Tibial nerve (tissue), 4 donors: ENCODE measurements around the gene DIP2B. TPM values are rescaled to one million over a fixed set of nuclear protein-coding genes. Genes with fewer than 3 reads are reported as not detected.
"Not testable (repeated sequence)": the region's sequence is repeated elsewhere in the genome, so short reads cannot be mapped to it uniquely, and the experiment has no call there.

Source experiments
- DNase-seq, 2 donors: peaks; one replicate each; pipeline ENCODE4 v3.0.0-alpha.2; 2019; ENCODE audit warnings: low spot score in 2 of 2
- H3K27ac ChIP-seq, 4 donors: fragments of 200-600 bp; sonication (generic) in 3 of 4; one replicate each; pipeline ENCODE4 v1.5.1; 2017 to 2019; ENCODE audit warnings: mild to moderate bottlenecking in 1 of 4
- H3K27me3 ChIP-seq, 2 donors: fragments of 200-600 bp; sonication (generic) in 1 of 2; one replicate each; pipeline versions ENCODE4 v1.5.1 to v1.6.0; 2017 to 2019
- H3K36me3 ChIP-seq, 3 donors: fragments of 200-600 bp; sonication (generic); one replicate each; pipeline ENCODE4 v1.5.1; 2018 to 2019
- H3K4me1 ChIP-seq, 4 donors: fragments of 200-600 bp; sonication (generic) in 3 of 4; one replicate each; pipeline ENCODE4 v1.5.1; 2017 to 2019
- H3K4me3 ChIP-seq, 4 donors: fragments of 200-600 bp; sonication (generic) in 3 of 4; one replicate each; pipeline ENCODE4 v1.5.1; 2017 to 2019; ENCODE audit warnings: mild to moderate bottlenecking in 1 of 4, moderate library complexity in 1 of 4
- H3K9me3 ChIP-seq, 4 donors: fragments of 200-600 bp; sonication (generic) in 3 of 4; one replicate each; pipeline ENCODE4 v1.5.1; 2017 to 2019
- EP300 ChIP-seq, 2 donors: sonication (generic); formaldehyde crosslinking; IDR thresholded peaks; one replicate each; pipeline ENCODE4 v1.6.1; 2017; ENCODE audit warnings: antibody characterized with exemption in 2 of 2, mild to moderate bottlenecking in 1 of 2
- POLR2A ChIP-seq, 2 donors: fragments of 450-650 bp; IDR thresholded peaks; one replicate each; pipeline ENCODE4 v1.6.1; 2017; ENCODE audit warnings: antibody characterized with exemption in 2 of 2, mild to moderate bottlenecking in 2 of 2, moderate library complexity in 2 of 2
- WGBS, 2 donors: methylation state at CpG; one replicate each; pipeline ENCODE4 v1.1.5; 2018; 5-methylcytosine and 5-hydroxymethylcytosine counted together
- total RNA-seq, 4 donors: library from RNA; depleted of rRNA; stranded (reverse); fragments of >200 nt; gene quantifications; one replicate each; pipeline ENCODE4 v1.1.0, GENCODE V29; 2016
- TF ChIP-seq, protein P1 (sequence below), 5 experiments: fragments of 200-600 bp in 3 of 5; fragments of 450-650 bp in 2 of 5; sonication (generic) in 3 of 5; IDR thresholded peaks; one replicate each; pipeline ENCODE4 v1.5.1; 2016 to 2019; ENCODE audit warnings: antibody characterized with exemption in 5 of 5, mild to moderate bottlenecking in 3 of 5, moderate library complexity in 2 of 5

Gene DIP2B
- total RNA-seq, 4 donors from 2014 or later, result 38.6 to 59.0 (median 44.8) TPM

DNA sequence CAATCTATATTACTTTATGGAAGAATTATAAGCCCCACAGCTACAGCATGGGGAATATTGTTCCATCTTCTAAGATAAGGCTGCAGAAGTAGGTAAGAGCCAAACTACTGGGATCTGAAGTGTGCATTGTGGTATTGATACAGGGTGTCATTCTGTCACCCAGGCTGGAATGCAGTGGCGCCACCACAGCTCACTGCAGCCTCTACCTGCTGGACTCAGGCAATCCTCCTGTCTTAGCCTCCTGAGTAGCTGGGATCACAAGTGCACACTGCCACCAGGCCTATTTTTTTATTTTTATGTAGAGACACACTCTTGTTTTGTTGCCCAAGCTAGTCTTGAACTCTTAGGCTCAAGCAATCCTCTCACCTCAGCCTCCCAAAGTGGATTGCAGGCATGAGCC lies 21.3 kb upstream of the DIP2B start:
- no peaks in the 10 kb centered on the region for H3K4me1 ChIP-seq
- DNase-seq, result no peak
- no peak overlapping the region for H3K4me3 ChIP-seq
- H3K27me3 ChIP-seq, result no peaks in the 10 kb centered on the region
- no peak overlapping the region for H3K27ac ChIP-seq
- no peak for TF ChIP-seq POLR2A (IDR thresholded peaks at IDR 0.05)
- TF ChIP-seq EP300 (IDR thresholded peaks at IDR 0.05), result no peak
- TF ChIP-seq, protein P1, sequence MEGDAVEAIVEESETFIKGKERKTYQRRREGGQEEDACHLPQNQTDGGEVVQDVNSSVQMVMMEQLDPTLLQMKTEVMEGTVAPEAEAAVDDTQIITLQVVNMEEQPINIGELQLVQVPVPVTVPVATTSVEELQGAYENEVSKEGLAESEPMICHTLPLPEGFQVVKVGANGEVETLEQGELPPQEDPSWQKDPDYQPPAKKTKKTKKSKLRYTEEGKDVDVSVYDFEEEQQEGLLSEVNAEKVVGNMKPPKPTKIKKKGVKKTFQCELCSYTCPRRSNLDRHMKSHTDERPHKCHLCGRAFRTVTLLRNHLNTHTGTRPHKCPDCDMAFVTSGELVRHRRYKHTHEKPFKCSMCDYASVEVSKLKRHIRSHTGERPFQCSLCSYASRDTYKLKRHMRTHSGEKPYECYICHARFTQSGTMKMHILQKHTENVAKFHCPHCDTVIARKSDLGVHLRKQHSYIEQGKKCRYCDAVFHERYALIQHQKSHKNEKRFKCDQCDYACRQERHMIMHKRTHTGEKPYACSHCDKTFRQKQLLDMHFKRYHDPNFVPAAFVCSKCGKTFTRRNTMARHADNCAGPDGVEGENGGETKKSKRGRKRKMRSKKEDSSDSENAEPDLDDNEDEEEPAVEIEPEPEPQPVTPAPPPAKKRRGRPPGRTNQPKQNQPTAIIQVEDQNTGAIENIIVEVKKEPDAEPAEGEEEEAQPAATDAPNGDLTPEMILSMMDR (IDR thresholded peaks at IDR 0.05), result no peak
- peaks cover 0 to 3% (median 0%) of the 10 kb centered on the region in 3 donors for H3K36me3 ChIP-seq
- no peaks in the 10 kb centered on the region for H3K9me3 ChIP-seq
- 92 to 100% methylated on average over 1 of the region's 1 CpG for whole genome bisulfite sequencing, 2 donors

DNA sequence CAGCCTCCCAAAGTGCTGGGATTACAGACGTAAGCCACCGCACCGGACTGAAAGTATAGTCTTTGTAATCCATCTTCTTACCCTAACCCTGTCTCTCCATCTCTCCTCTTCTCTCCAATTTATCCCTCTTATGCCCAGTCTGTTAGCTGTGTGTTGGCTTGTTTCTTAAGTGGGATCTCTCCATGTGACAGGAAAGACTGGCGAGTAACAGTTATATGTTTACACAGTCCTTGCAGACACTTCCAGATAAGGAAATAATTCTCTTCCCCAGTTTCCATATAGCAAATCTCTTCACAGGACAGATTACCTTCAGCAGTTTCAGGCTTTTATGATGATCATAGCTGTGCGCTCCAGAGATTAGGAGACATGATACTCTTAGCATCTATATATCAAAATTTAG lies 16.0 kb upstream of the DIP2B start:
- no peak overlapping the region for H3K4me3 ChIP-seq
- peaks cover 0 to 18% (median 5%) of the 10 kb centered on the region in 4 donors for H3K9me3 ChIP-seq
- no peak for DNase-seq
- 87 to 89% methylated on average over 5 of the region's 5 CpGs for WGBS, 2 donors
- H3K4me1 ChIP-seq, result no peaks in the 10 kb centered on the region
- H3K36me3 ChIP-seq, result no peaks in the 10 kb centered on the region
- no peak for TF ChIP-seq EP300 (IDR thresholded peaks at IDR 0.05)
- no peak for TF ChIP-seq POLR2A (IDR thresholded peaks at IDR 0.05)
- TF ChIP-seq, protein P1 (IDR thresholded peaks at IDR 0.05), result no peak
- no peaks in the 10 kb centered on the region for H3K27me3 ChIP-seq
- H3K27ac ChIP-seq, result no peak overlapping the region

DNA sequence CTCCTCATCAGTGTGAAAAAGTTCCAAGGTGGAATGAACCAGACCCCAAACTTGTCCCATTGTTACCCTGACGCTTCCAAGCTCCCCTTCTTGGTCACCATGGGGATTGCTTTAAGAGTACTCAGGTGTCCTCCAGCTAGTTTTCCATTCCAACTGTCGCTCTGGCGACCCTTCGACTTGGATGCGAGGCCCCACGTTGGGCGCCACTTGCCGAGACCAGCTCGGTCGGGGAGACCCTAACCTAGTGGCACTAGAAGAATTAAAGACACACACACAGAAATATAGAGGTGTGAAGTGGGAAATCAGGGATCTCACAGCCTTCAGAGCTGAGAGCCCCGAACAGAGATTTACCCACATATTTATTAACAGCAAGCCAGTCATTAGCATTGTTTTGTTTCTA lies 6.7 kb upstream of the DIP2B start:
- H3K27me3 ChIP-seq, H3K4me3 ChIP-seq, H3K4me1 ChIP-seq, DNase-seq, H3K27ac ChIP-seq, H3K36me3 ChIP-seq: not testable (repeated sequence)
- peaks cover 0 to 32% (median 10%) of the 10 kb centered on the region in 4 donors for H3K9me3 ChIP-seq
- WGBS, 2 donors, result 94 to 97% methylated on average over 11 of the region's 11 CpGs

DNA sequence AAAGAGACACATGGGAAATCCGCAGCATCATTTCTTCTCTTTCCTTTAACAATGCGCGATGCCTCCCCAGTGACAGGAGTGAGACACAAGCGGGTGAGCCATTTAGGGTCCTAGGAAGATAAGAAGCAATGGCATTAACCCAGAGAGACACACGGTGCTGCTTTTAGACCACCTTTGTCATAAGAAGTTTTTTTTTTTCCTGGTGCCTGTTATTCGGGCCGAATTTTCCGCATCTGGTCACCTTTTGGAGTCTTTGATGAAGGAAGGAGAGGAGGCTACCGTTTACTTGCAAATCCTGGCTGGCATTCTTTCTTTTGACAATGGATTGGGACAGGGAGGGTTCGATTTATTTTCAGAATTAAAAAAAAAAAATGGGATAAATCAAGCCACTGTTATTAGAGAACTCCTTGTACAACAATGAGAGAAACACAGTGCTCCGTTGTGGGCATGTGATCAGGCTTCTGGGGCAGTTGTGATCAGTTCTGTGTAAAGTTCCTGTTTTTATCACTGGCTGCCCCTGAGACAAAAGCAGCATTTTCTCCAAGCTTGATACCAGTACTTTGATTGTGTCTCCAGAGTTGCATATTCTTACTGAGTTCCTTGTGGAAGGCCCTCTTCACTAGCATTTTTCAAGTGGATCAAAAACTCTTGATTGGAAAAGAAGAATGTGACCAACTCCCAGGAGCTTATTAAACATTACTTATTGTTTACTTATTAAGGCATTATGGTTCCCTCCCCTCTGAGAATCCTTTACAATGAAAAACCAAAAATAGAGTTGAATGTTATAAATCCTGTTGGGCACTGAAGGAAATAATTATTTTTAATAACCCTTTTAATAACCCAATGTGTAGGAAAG lies 1.1 kb downstream of the DIP2B start:
- Histone ChIP-seq H3K4me3 (peak overlapping the region; percentile 75 to 93 (median 87)), H3K27ac (peak overlapping the region; percentile 94 to 99 (median 96))

DNA sequence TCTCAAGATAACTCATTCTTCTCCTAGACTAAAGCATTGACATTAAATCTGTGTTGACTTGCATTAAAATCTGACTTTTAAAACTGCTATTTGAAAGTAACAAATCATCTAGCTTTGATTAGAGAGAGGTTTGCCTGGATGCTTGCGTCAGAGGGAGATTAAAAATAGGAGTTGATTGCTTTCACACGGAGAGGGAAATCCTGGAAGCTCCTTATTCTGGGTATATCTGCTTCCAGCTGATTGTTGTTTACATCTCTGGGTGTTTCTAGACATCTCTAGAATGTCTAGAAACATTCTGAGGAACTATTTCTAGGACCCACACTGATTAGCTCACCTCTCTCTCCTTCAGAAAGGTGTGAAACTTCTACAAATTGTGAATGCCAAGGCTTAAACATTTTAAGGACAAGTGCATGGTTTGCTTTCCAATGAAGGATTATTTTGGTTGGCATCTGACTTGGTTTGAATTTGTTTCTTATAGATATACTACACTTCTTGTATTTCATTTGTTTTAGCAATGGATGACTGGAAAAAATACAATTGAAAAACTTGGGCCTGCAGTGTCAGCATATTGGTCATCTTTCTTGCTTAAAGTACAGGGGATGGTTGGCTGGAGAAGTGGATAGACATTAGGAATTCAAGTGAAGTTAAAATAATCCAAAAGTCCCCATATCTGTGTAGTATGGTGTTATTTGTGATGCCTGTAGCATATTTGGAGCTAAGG lies 2.1 kb downstream of the DIP2B start:
- Histone ChIP-seq H3K36me3 (no peaks in the 10 kb centered on the region), H3K4me3 (peak overlapping the region; percentile 75 to 93 (median 87)), H3K27ac (peak overlapping the region; percentile 94 to 99 (median 96)), H3K4me1 (peaks cover 0 to 53% (median 43%) of the 10 kb centered on the region in 4 donors), H3K9me3 (no peaks in the 10 kb centered on the region), H3K27me3 (no peaks in the 10 kb centered on the region)
- WGBS, 2 donors, result 8 to 9% methylated on average over 2 of the region's 2 CpGs
- DNase-seq, result no peak
- TF ChIP-seq, protein P1 (IDR thresholded peaks at IDR 0.05), result no peak
- TF ChIP-seq POLR2A (IDR thresholded peaks at IDR 0.05), result no peak
- peak in 1 of 2 donors; percentile 24 for TF ChIP-seq EP300 (IDR thresholded peaks at IDR 0.05)

More for the DNA sequence above, 1.1 kb downstream of the DIP2B start:
- WGBS, 2 donors, result 1 to 4% methylated on average over 11 of the region's 11 CpGs
- TF ChIP-seq EP300 (IDR thresholded peaks at IDR 0.05), result peak; percentile 37 to 78
- TF ChIP-seq, protein P1 (IDR thresholded peaks at IDR 0.05), result no peak
- peak in 1 of 2 donors; percentile 28 for TF ChIP-seq POLR2A (IDR thresholded peaks at IDR 0.05)
- Histone ChIP-seq H3K9me3 (no peaks in the 10 kb centered on the region), H3K36me3 (no peaks in the 10 kb centered on the region), H3K4me1 (peaks cover 0 to 53% (median 42%) of the 10 kb centered on the region in 4 donors), H3K27me3 (no peaks in the 10 kb centered on the region)
- DNase-seq, result peak; percentile 31 to 54
